T47D (cell line): Measurements from ENCODE around the gene SCMH1.
"Not testable (repeated sequence)": the region's sequence is repeated elsewhere in the genome, so short reads cannot be mapped to it uniquely, and the experiment has no call there.

ENCODE experiments used
- DNase-seq, 2 experiments: peaks; one replicate each; pipeline versions ENCODE4 v3.0.0 to v3.0.0-alpha.2; 2011 to 2012; ENCODE audit warnings: low read depth in 1 of 2, low spot score in 1 of 2
- JUND ChIP-seq: IDR thresholded peaks from 2 replicates; pipeline ENCODE4 v1.6.1; 2012; ENCODE audit warnings: low read depth
- in situ Hi-C: cut with HindIII; loops from 2 replicates; pipeline ENCODE4 v1.10.0; 2016; ENCODE audit warnings: low sequenced_read_pairs, low pct_unique_long_range_greater_than_20kb

The SCMH1 gene

DNA sequence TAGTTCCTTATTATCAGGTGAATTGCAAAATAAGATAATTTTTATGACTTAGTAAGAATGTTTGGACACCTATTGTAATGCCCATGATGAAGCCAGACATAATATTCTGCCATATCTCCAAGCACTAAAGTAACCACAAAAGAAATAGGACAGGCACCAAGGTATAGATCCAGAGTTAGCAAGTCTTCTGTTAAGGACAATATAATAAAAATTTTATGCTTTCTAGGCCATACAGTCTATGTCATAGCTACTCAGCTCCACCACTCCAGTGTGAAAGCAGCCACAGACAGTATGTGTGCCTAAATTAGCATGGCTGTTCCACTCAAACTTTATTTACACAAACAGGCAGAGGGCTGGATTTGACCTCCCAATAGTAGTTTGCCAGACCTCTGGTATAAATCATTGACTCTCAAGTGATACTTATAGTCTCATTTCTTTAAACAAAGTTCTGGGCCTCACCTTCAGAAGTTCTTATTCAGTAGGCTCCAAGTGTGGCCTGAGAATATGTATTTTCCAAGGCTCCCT, 88.3 kb downstream of the SCMH1 start:
- in situ Hi-C loops: no loop called here
- no peak for DNase-seq
- TF ChIP-seq JUND: no peak

DNA sequence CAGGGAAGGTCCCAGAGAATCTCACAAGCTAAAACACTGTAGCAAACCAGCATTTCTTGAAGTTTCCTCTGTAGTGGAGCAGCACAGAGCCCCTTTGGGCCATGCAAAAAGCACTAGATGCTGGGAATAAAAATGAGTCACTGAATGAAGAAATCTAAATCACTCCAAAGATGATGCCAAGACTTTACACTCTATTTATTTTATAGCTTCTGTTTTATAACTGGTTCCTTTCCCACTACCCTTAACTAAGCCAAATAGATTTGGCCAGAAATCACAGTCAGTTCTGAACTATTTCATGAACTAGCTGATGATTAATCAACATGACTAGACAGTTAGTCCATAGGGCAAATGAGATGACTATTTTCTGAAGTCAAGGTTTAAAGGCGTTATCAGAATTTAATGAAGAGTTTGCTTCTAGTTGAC, 89.5 kb downstream of the SCMH1 start:
- in situ Hi-C loops: no loop called here
- no peak for TF ChIP-seq JUND
- no peak for DNase-seq

DNA sequence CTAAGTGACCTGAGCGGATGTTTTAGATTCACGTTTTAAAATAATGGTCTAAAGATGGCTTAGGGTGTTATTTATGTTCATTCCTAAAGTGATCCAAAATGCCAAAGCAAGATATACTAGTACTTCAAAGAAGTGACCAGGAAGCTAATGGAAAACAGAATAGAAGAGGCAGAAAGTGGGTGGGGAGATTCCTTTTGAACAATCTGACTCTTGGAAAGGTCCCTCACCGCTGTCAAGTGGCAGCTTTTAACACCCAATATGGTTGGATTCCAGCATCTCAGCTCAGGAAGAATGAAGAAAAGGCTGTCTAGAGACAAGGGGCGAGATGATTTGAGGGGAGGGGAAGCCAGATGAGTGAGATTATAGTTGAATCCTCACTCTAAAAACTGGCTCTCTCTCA, 90.3 kb downstream of the SCMH1 start:
- no peak for DNase-seq
- in situ Hi-C loops: no loop called here
- TF ChIP-seq JUND: no peak

DNA sequence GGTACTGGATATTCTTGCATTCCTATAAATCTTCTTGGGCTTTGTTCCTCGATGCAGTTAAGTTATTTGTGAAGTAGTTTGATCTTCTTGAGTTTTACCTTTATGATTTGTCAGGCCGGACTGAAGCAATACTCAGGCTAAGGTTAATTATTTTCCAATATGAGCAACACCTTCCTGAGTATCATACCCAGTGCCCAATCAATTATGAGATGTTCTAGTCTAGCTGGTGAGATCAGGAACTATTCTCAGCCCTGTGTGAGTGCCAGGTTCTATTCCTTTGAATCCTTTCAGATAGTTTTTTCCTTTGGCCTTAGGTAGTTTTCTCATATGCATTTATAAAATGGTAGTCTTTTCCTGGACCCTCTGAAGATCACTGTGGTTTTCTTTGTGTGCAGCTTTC, 92.5 kb downstream of the SCMH1 start:
- TF ChIP-seq JUND: no peak
- DNase-seq: no peak
- in situ Hi-C loops: no loop called here

DNA sequence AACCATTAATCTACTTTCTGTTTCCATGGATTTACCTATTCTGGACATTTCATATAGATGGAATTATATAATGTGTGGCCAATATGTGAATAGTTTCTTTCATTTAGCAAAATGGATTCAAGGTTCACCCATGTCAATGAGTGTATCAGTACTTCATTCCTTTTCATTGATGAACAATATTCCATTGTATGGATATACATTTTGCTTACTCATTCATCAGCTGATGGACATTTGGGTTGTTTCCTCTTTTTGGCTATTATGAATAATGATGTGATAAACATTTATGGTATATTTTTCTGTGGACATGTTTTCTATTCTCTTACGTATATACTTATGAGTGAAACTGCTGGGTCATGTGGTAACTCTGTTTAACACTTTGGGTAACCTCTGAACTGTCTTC, 97.8 kb downstream of the SCMH1 start:
- no peak for DNase-seq
- no peak for TF ChIP-seq JUND
- in situ Hi-C loops: no loop called here

DNA sequence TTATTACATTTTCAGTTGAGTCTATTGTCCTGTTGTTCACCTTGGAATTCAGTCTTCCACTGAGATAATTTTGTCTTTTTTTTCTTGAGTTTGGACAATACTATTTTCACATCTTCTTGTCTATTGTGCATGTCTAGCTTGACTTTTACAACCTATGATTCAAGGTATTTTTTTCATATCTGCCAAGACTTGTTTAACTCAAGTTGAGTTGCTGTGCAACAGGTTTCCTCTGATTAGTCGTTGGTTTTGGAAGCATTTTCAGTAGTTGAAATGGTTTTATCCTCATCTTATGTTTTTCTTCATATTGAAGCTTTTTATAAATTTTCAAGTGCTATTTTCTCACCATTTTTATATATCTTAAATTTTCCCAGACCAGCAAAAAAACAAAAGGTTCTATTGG, 103.6 kb downstream of the SCMH1 start:
- DNase-seq: no peak
- TF ChIP-seq JUND: no peak
- in situ Hi-C loops: no loop called here

DNA sequence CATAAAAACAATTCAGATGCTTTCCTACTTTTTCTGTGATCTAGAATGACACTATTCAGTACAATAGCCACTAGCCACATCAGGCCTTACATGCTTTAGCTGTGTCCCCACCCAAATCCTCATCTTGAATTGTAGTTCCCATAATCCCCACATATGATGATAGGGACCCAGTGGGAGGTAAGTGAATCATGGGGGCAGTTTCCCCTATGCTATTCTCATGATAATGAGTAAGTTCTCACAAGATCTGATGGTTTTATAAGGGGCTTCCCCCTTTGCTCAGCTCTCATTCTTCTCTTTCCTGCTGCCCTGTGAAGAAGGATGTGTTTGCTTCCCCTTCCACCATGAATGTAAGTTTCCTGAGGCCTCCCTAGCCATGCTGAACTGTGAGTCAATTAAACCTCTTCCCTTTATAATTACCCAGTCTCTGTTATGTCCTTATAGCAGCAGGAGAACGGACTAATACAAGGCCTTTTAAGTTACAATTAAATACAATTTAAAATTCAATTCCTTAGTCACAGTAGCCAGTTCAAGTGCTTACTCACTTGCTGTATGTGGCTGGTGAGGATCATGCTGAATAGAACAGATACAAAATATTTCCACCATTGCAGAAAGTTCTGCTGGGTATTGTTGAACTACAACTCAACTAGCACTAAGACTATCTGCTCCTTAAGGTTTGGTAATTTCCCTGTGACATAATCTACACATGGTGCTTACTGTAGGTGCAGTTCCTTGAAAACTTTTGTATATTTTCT, 106.7 kb downstream of the SCMH1 start:
- no peak for DNase-seq
- in situ Hi-C loops: no loop called here
- no peak for TF ChIP-seq JUND

DNA sequence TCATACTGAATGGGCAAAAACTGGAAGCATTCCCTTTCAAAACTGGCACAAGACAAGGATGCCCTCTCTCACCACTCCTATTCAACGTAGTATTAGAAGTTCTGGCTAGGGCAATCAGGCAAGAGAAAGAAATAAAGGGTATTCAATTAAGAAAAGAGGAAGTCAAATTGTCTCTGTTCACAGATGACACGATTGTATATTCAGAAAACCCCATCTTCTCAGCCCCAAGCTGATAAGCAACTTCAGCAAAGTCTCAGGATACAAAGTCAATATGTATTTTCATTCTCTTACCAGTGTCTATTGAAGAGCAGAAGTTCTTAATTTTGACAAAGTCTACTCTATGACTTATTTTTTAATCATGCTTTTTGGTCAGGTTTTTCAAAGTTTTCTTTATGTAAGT, 107.8 kb downstream of the SCMH1 start:
- in situ Hi-C loops, DNase-seq: not testable (repeated sequence)

DNA sequence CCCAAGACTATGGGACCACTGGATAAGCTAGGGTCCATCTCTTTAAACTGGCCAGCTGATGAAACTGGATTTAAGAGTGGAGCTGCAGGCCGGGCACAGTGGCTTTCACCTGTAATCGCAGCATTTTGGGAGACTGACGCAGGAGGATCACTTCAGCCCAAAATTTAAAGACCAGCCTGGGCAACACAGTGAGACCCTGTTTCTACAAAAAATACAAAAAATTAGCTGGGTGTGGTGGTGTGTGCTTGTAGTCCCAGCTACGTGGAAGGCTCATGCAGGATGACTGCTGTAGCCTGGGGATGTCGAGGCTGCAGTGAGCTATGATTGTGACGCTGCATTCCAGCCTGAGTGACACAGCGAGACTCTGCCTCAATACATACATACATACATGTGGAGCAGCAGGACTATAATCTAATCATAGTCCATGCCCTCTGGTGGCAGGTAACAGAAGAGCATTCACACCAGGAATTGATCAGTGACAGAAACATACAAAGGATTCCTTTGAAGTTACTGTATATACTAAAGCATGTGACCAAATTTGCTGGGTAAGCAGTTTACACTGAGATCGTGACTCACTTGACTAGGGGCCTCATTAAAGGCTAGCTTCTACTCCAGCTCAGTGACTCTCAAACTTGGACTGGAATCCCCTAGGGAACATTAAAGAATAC, 119.1 kb downstream of the SCMH1 start:
- in situ Hi-C loops: no loop called here
- TF ChIP-seq JUND: no peak
- peak; percentile 22 to 56 for DNase-seq

DNA sequence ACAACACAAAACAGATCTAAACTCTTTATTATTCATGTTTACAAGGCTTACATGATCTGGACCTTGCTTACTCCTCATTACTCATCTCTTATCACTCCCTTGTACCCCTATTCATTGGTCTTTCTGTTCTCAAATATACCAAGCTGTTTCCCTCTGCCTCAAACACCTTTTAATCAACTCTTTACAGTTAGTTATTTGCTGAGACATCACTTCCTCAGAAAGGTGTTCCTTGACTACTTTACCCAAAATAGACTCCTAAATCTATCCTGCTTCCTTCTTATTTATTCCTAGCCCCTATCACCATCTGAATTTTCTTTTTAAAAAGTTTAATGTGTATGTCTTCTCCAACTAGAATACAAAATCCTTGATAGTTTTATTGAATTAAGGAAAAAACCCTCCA, 120.0 kb downstream of the SCMH1 start:
- in situ Hi-C loops: no loop called here
- TF ChIP-seq JUND: no peak
- DNase-seq: no peak

DNA sequence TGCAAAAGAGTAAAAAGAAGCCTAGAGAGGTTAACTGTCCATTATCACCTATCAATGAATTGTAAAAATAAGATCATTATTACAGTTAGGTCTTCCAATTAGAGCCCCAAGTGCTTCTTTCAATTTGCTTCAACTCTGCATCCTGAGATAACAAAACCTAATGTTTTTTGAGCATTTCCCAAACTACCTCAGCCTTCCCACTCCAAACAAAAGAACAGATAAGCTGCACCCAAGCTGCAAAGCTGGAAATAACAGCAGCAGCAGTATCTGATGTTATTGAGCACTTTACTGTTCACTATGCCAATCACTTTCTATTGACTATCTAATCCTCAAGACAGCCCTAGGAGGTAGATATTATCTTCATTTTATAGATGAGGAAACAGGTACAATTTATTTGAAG, 123.5 kb downstream of the SCMH1 start:
- DNase-seq: no peak
- in situ Hi-C loops: no loop called here
- no peak for TF ChIP-seq JUND

DNA sequence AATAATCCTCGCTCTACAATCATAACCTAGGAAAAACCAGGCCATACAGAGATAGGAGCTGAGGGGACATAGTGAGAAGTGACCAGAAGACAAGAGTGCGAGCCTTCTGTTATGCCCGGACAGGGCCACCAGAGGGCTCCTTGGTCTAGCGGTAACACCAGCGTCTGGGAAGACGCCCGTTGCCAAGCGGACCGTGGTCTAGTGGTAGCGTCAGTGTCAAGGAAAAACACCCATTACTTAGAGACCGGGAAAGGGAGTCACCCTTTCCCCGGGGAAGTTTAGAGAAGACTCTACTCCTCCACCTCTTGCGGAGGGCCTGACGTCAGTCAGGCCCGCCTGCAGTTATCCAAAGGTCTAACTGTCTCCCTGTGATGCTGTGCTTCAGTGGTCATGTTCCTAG, 124.9 kb downstream of the SCMH1 start:
- in situ Hi-C loops, DNase-seq: not testable (repeated sequence)

DNA sequence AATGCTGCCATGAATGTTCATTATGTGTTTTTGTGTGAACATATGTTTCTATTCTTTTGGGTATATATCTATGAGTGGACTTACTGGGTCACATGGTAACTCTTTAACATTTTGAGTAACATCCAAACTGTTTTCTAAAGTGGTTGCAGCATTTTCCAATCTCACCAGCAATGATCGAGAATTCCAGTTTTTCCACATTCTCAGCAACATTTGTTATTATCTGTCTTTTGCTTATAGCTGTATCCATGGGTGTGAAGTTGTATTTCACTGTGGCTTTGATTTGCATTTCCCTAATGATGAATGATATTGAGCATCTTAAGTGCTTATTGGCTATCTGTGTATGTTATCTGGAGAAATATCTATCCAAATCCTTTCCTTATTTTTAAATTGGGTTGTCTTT, 131.4 kb downstream of the SCMH1 start:
- in situ Hi-C loops: no loop called here
- no peak for DNase-seq
- TF ChIP-seq JUND: no peak

DNA sequence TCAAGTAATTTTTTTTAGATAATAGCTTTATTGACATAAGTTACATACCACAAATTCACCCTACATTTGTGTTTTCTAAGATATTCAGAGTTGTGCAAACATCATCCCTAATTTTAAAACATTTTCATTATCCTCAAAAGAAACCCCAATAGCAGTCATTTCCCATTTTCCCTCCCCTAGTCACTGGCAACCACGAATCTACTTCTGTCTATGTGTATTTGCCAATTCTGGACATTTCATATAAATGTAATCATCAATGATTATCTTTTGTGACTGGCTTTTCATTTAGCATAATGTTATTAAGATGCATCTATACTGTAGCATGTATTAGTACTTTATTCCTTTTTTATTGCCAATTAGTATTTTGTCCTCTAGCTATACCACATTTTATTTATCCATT, 131.8 kb downstream of the SCMH1 start:
- in situ Hi-C loops: no loop called here
- no peak for TF ChIP-seq JUND
- no peak for DNase-seq
